BLaER1 treated with 17β-estradiol and CSF1 and Interleukin-3, amounts not matched to agents 10 nM and 100 nM (cell line): Measurements from ENCODE around the gene FXYD2.

Experiments used
- H3K27ac ChIP-seq, 11 experiments: shearing (Covaris generic); formaldehyde crosslinking; 2 replicates each; pipeline ENCODE4 v1.8.1; 2022
- H3K27me3 ChIP-seq, 11 experiments: shearing (Covaris generic); formaldehyde crosslinking; 2 replicates each; pipeline ENCODE4 v1.8.1; 2022
- H3K36me3 ChIP-seq, 11 experiments: shearing (Covaris generic); formaldehyde crosslinking; 2 replicates each; pipeline ENCODE4 v1.8.1; 2022
- H3K4me1 ChIP-seq, 10 experiments: shearing (Covaris generic); formaldehyde crosslinking; 2 replicates each; pipeline ENCODE4 v1.8.1; 2022
- H3K4me2 ChIP-seq, 11 experiments: shearing (Covaris generic); formaldehyde crosslinking; 2 replicates each; pipeline ENCODE4 v1.8.1; 2022
- H3K4me3 ChIP-seq, 10 experiments: shearing (Covaris generic); formaldehyde crosslinking; 2 replicates each; pipeline ENCODE4 v1.8.1; 2022
- H3K9ac ChIP-seq, 11 experiments: shearing (Covaris generic); formaldehyde crosslinking; 2 replicates each; pipeline ENCODE4 v1.8.1; 2022
- H3K9me3 ChIP-seq, 11 experiments: shearing (Covaris generic); formaldehyde crosslinking; replicated peaks in 1 of 11; 2 replicates each; pipeline ENCODE4 v1.8.1; 2022
- H4K20me1 ChIP-seq, 11 experiments: shearing (Covaris generic); formaldehyde crosslinking; 2 replicates each; pipeline ENCODE4 v1.8.1; 2022
- Cebpa-rat ChIP-seq, 11 experiments: shearing (Covaris generic); IDR thresholded peaks; 2 replicates each; pipeline ENCODE4 v1.8.1; 2022

FXYD2 gene

DNA sequence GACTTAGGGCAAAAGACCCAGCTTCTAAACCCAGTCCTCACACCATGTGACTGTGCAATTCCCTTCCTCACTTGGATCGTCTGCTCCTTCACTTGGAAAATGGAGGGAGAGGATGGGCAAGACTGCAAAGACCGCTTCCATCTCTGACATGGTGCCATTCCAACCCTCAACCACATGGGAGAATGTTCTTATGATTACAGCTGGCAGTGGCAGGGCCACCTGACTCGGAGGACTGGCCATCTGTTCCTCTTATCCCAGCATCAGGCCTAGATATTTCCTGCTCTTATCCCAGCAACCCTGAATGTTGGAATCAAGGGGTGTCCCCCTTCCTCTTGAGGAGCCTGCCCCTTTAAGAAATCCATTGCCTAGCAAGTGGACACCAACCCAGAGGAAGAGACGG, 42.9 kb downstream of the FXYD2 start:
- Histone ChIP-seq H3K4me2 (no peak overlapping the region), H3K9ac (no peak overlapping the region), H3K4me3 (no peak overlapping the region), H3K27ac (no peak overlapping the region), H3K4me1 (no peaks in the 10 kb centered on the region), H3K9me3 (no peaks in the 10 kb centered on the region), H3K27me3 (no peaks in the 10 kb centered on the region), H3K36me3 (no peaks in the 10 kb centered on the region), H4K20me1 (no peaks in the 10 kb centered on the region)
- TF ChIP-seq Cebpa-rat (IDR thresholded peaks at IDR 0.05), result no peak

DNA sequence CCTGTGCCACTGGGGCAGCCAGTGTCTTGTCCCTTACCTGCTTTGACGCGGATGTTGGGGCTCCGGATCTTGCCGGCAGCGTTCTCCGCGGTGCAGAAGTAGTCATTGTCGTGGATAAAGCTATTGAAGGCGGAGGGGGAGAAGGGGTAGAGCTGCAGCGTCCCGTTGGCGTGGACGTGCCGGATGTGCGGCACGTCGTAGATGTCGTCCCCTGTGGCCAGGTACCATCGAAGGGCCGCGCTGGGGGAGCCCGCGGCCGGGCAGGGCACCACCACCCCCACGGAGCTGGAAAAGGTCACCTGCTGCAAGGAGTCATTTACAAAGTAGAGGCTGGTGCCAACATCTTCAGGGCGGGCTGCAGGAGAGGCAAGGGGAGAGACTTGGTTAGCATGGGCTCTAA, 44.1 kb downstream of the FXYD2 start:
- Histone ChIP-seq H3K4me2 (no peak overlapping the region), H3K27ac (no peak overlapping the region), H3K27me3 (no peaks in the 10 kb centered on the region), H3K36me3 (no peaks in the 10 kb centered on the region), H3K4me1 (no peaks in the 10 kb centered on the region), H3K9ac (no peak overlapping the region), H3K4me3 (no peak overlapping the region), H3K9me3 (no peaks in the 10 kb centered on the region), H4K20me1 (no peaks in the 10 kb centered on the region)
- no peak for TF ChIP-seq Cebpa-rat (IDR thresholded peaks at IDR 0.05)

DNA sequence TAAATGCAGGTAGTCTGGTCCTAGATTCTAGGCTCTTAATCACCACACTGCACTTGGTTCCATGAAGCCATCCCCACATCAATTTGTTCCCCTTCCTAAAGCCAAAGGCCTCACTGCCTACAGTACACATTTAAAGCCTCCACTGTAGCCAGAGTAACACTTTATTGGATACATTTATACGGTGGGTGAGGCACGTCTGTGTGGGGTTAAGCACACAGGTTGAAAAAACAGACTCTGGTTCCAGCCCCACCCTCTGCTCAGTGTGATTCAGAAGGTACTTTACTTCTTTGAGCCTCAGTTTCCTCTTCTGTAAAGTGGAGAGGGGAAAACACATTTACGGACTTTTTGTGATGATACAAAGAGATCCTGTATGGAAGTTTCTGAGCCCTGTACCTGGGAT, 50.0 kb downstream of the FXYD2 start:
- no peak overlapping the region for H3K27ac ChIP-seq
- no peaks in the 10 kb centered on the region for H4K20me1 ChIP-seq
- no peak overlapping the region for H3K9ac ChIP-seq
- H3K4me1 ChIP-seq, result no peaks in the 10 kb centered on the region
- H3K4me3 ChIP-seq, result no peak overlapping the region
- TF ChIP-seq Cebpa-rat (IDR thresholded peaks at IDR 0.05), result no peak
- no peaks in the 10 kb centered on the region for H3K27me3 ChIP-seq
- no peaks in the 10 kb centered on the region for H3K36me3 ChIP-seq
- no peaks in the 10 kb centered on the region for H3K9me3 ChIP-seq
- no peak overlapping the region for H3K4me2 ChIP-seq

DNA sequence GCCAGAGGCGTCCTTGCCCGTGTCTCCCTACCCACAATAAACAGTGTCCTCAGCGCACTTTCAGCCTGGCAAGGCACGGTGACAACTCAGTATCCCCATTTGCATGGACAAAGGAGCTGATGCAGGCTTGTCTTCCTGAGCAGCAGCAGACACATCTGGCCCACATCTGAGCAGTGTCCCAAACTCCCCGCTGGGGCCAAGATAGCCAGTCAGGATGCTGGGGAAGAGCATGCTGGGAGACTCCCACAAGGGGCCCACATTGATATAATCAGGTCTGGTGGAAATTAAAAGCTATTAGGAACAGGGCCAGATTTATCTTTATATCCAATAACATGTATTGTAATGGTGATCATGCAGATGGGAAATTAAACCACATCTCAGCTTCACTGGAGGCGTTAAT, 52.2 kb downstream of the FXYD2 start:
- no peak overlapping the region for H3K4me2 ChIP-seq
- H3K27ac ChIP-seq, result no peak overlapping the region
- H3K4me3 ChIP-seq, result no peak overlapping the region
- H4K20me1 ChIP-seq, result no peaks in the 10 kb centered on the region
- H3K9ac ChIP-seq, result no peak overlapping the region
- H3K27me3 ChIP-seq, result no peaks in the 10 kb centered on the region
- H3K4me1 ChIP-seq, result no peaks in the 10 kb centered on the region
- H3K36me3 ChIP-seq, result no peaks in the 10 kb centered on the region
- H3K9me3 ChIP-seq, result no peaks in the 10 kb centered on the region
- TF ChIP-seq Cebpa-rat (IDR thresholded peaks at IDR 0.05), result no peak

DNA sequence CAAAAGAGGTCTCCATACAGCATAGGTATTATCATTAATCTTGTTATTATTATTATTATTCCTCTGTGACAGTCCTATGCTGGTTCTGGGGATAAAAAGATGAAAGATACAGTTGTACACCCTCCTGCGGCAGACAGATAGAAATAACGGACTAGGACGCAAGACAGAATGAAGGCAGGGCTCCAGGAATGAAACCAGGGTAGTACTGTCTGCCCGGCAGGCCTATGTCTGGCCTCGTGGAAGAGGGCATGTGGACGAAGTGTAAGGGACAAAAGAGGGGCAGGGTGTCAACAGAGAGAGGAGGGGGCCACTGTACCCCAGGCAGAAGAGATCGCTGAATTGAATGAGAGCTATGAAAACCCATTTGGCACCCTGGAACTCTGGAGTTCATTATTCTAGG, 52.7 kb downstream of the FXYD2 start:
- Histone ChIP-seq H3K36me3 (no peaks in the 10 kb centered on the region), H3K9me3 (no peaks in the 10 kb centered on the region), H3K4me1 (no peaks in the 10 kb centered on the region), H3K27me3 (no peaks in the 10 kb centered on the region), H3K4me3 (no peak overlapping the region), H4K20me1 (0 out of 22 replicates have a peak, but pooled peaks cover 0 to 3% (median 0%) of the 10 kb centered on the region in 11 experiments), H3K27ac (no peak overlapping the region), H3K9ac (no peak overlapping the region), H3K4me2 (no peak overlapping the region)
- no peak for TF ChIP-seq Cebpa-rat (IDR thresholded peaks at IDR 0.05)

DNA sequence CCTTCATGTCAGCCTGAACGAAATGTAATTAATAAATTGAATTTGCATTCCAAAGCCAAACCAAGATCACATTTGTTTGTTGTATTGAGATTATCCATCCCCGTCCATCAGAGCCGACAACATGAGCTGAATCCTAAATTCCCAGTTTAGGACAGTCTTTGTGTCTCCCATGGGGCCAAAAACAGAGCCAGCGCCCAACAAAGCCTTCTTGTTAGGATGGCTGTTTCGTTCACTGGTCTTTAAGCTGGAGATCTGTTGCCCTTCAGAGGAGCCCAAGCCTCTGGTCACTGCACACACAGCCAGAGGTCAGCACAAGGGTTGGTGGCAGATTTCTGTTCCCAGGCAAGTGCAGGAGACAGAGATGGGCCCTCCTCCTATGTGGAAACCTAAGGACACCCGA, 53.3 kb downstream of the FXYD2 start:
- TF ChIP-seq Cebpa-rat (IDR thresholded peaks at IDR 0.05), result no peak
- Histone ChIP-seq H3K36me3 (no peaks in the 10 kb centered on the region), H3K9ac (no peak overlapping the region), H3K4me1 (no peaks in the 10 kb centered on the region), H3K9me3 (no peaks in the 10 kb centered on the region), H3K4me2 (no peak overlapping the region), H3K27ac (no peak overlapping the region), H4K20me1 (peaks cover 0 to 3% (median 0%) of the 10 kb centered on the region in 11 experiments; a peak in 1 of 22 replicates), H3K27me3 (no peaks in the 10 kb centered on the region), H3K4me3 (no peak overlapping the region)

DNA sequence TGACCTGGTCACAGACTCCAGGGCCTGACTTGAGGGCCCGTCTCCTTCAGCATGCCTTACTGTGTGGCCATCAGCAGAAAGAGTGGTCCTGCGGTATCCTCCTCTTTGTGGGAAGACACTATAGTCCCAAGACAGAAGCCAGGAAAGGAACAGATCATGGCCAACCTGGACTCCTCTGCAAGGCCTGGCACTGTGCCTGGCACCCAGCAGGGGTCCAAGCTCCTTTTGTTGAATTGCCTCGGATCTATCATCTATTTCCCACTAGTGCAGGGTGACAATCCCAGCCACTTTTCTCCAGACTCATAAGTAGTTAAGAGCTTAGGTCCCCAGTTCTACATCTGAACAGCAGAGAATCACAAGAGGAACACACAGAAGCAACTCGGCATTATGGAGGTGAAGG, 54.5 kb downstream of the FXYD2 start:
- TF ChIP-seq Cebpa-rat (IDR thresholded peaks at IDR 0.05), result no peak
- Histone ChIP-seq H3K4me3 (no peak overlapping the region), H3K27ac (no peak overlapping the region), H3K27me3 (no peaks in the 10 kb centered on the region), H3K36me3 (no peaks in the 10 kb centered on the region), H3K9me3 (no peaks in the 10 kb centered on the region), H3K4me2 (no peak overlapping the region), H4K20me1 (peaks cover 0 to 3% (median 0%) of the 10 kb centered on the region in 11 experiments; a peak in 1 of 22 replicates), H3K9ac (no peak overlapping the region), H3K4me1 (no peaks in the 10 kb centered on the region)
